GM23248 (cell line): Measurements from ENCODE around the gene MPST.

ENCODE experiments used
- EZH2 ChIP-seq: fragments of 200-600 bp; sonication (generic); IDR thresholded peaks from 2 replicates; pipeline ENCODE4 v1.6.1; 2018; ENCODE audit warnings: antibody characterized with exemption, mild to moderate bottlenecking; ENCODE audit not compliant: insufficient read depth, poor library complexity, severe bottlenecking
- EZH2phosphoT487 ChIP-seq: fragments of 200-600 bp; sonication (generic); IDR thresholded peaks from 2 replicates; pipeline ENCODE4 v1.6.1; 2018; ENCODE audit warnings: antibody characterized with exemption, moderate library complexity, mild to moderate bottlenecking, low read depth; ENCODE audit not compliant: insufficient read depth

DNA sequence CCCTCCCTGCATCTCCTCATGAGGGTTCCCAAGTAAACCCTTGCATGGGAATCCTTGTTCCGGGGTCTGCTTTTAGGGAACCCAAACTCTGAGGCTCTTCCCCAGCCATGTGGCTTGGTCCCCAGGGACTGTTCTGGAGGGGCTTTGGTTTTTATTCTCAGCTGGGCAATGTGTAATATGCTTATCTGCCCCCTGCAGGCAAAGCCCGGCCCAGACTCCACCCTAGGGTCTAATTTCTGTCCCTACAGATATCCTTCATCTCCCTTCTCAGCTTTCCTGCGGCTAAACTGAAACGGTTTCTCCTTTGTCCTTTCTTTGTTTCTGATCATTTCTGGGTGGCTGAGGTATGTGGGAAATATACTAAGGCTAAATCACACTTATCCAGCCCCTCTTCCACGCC, 37.4 kb upstream of the MPST start:
- TF ChIP-seq EZH2 (no peak), EZH2phosphoT487 (no peak)
